ENCODE results near the gene CPNE6. TPM values are rescaled to one million over a fixed set of nuclear protein-coding genes. Genes with fewer than 3 reads are reported as not detected.
"Not testable (repeated sequence)": the region's sequence is repeated elsewhere in the genome, so short reads cannot be mapped to it uniquely, and the experiment has no call there.

CPNE6 gene
- polyA plus RNA-seq = not detected in 3 replicates
- not detected for polyA plus RNA-seq (2011; ENCODE audit: low read depth)
- polyA plus RNA-seq (2011; cell fraction: cytosol; rRNA removed) = not detected in 2 replicates
- not detected in 2 replicates for polyA plus RNA-seq (2011; cell fraction: nucleus; rRNA removed)
- not detected in 2 replicates for polyA plus RNA-seq (2012; ENCODE audit: low replicate concordance)
- not detected in 3 replicates for polyA minus RNA-seq
- polyA minus RNA-seq (2011; cell fraction: cytosol; rRNA and poly(A)+ RNA removed) = not detected
- polyA minus RNA-seq (2011; cell fraction: nucleus; rRNA and poly(A)+ RNA removed) = not detected in 2 replicates

- no peaks in the 10 kb centered on the region for H3K9me1 ChIP-seq (ENCODE audit: control insufficient read depth, extremely low read depth, insufficient read depth, low read length)
- no peak for TF ChIP-seq EZH2 (IDR thresholded peaks at IDR 0.05; ENCODE audit: low read length)
- TF ChIP-seq CTCF (optimal IDR thresholded peaks at IDR 0.05 in 1 of 3, IDR thresholded peaks at IDR 0.05 in 1 of 3, conservative IDR thresholded peaks at IDR 0.05 in 1 of 3; ENCODE audit: extremely low read depth in 1 of 3, insufficient read depth in 2 of 3, low read length in 3 of 3) = no peak
- peaks cover 32% of the 10 kb centered on the region for H3K27me3 ChIP-seq (ENCODE audit: control insufficient read depth, extremely low read depth, insufficient read depth, low read length)
Observed at GRCh38 chr14:24071144-24071697, at the start of gene CPNE6. TSS of gene CPNE6 (plus strand) at chr14:24071562. CDS start at chr14:24072937, 1,375 bp downstream.

GRCh38 chr14:24024939-24025418 is 46.4 kb upstream of the CPNE6 start:
- H4K20me1 ChIP-seq (ENCODE audit: control insufficient read depth, extremely low read depth, insufficient read depth, low read length); dilution Hi-C loops (cut with MboI; ENCODE audit: extremely low pct_ligation_motif_present, low sequenced_read_pairs); H3K79me2 ChIP-seq (ENCODE audit: control insufficient read depth, insufficient read depth, low read length); H3K9me1 ChIP-seq (ENCODE audit: control insufficient read depth, extremely low read depth, insufficient read depth, low read length); H3K36me3 ChIP-seq (ENCODE audit: control insufficient read depth in 2 of 2, extremely low read depth in 1 of 2, insufficient read depth in 2 of 2, low read length in 2 of 2); H3K4me2 ChIP-seq (ENCODE audit: control insufficient read depth, extremely low read depth, insufficient read depth, low read depth, low read length); H3K4me1 ChIP-seq (ENCODE audit: control insufficient read depth, extremely low read depth, insufficient read depth, low read length); H3K27ac ChIP-seq (ENCODE audit: control insufficient read depth, insufficient read depth, low read length); H3K9me3 ChIP-seq (ENCODE audit: control insufficient read depth, low read depth, low read length); H3K4me3 ChIP-seq (ENCODE audit: control insufficient read depth in 2 of 3, extremely low read depth in 1 of 3, insufficient read depth in 2 of 3, low read depth in 1 of 3, low read length in 3 of 3); H3K27me3 ChIP-seq (ENCODE audit: control insufficient read depth, extremely low read depth, insufficient read depth, low read length); DNase-seq (ENCODE audit: low read depth, low spot score); FAIRE-seq; H3K9ac ChIP-seq (ENCODE audit: control insufficient read depth, extremely low read depth, insufficient read depth, low read length); H2AFZ ChIP-seq (ENCODE audit: control insufficient read depth, low read length): not testable (repeated sequence)

More at GRCh38 chr14:24071144-24071697, at the start of gene CPNE6:
- FAIRE-seq = no peak
- Histone ChIP-seq H4K20me1 (ENCODE audit: control insufficient read depth, extremely low read depth, insufficient read depth, low read length) (no peaks in the 10 kb centered on the region), H3K4me3 (ENCODE audit: control insufficient read depth in 2 of 3, extremely low read depth in 1 of 3, insufficient read depth in 2 of 3, low read depth in 1 of 3, low read length in 3 of 3) (no peak within 1 kb of the TSS), H3K79me2 (ENCODE audit: control insufficient read depth, insufficient read depth, low read length) (no peaks in the 10 kb centered on the region), H3K9me3 (ENCODE audit: control insufficient read depth, low read depth, low read length) (no peaks in the 10 kb centered on the region), H3K4me1 (ENCODE audit: control insufficient read depth, extremely low read depth, insufficient read depth, low read length) (no peaks in the 10 kb centered on the region), H2AFZ (ENCODE audit: control insufficient read depth, low read length) (no peak within 1 kb of the TSS), H3K27ac (ENCODE audit: control insufficient read depth, insufficient read depth, low read length) (no peak within 1 kb of the TSS), H3K9ac (ENCODE audit: control insufficient read depth, extremely low read depth, insufficient read depth, low read length) (no peak within 1 kb of the TSS), H3K4me2 (ENCODE audit: control insufficient read depth, extremely low read depth, insufficient read depth, low read depth, low read length) (no peak within 1 kb of the TSS), H3K36me3 (ENCODE audit: control insufficient read depth in 2 of 2, extremely low read depth in 1 of 2, insufficient read depth in 2 of 2, low read length in 2 of 2) (no peaks in the 10 kb centered on the region)
- no peak for DNase-seq (ENCODE audit: low read depth, low spot score)
- dilution Hi-C loops (cut with MboI; ENCODE audit: extremely low pct_ligation_motif_present, low sequenced_read_pairs) = no loop called here

GRCh38 chr14:24029687-24030086 is 41.7 kb upstream of the CPNE6 start:
- H3K9me1 ChIP-seq (ENCODE audit: control insufficient read depth, extremely low read depth, insufficient read depth, low read length); H3K36me3 ChIP-seq (ENCODE audit: control insufficient read depth in 2 of 2, extremely low read depth in 1 of 2, insufficient read depth in 2 of 2, low read length in 2 of 2); dilution Hi-C loops (cut with MboI; ENCODE audit: extremely low pct_ligation_motif_present, low sequenced_read_pairs); H3K79me2 ChIP-seq (ENCODE audit: control insufficient read depth, insufficient read depth, low read length); H3K4me1 ChIP-seq (ENCODE audit: control insufficient read depth, extremely low read depth, insufficient read depth, low read length); H3K27me3 ChIP-seq (ENCODE audit: control insufficient read depth, extremely low read depth, insufficient read depth, low read length); H2AFZ ChIP-seq (ENCODE audit: control insufficient read depth, low read length); H3K27ac ChIP-seq (ENCODE audit: control insufficient read depth, insufficient read depth, low read length); H3K9me3 ChIP-seq (ENCODE audit: control insufficient read depth, low read depth, low read length); H3K9ac ChIP-seq (ENCODE audit: control insufficient read depth, extremely low read depth, insufficient read depth, low read length); H3K4me2 ChIP-seq (ENCODE audit: control insufficient read depth, extremely low read depth, insufficient read depth, low read depth, low read length); H4K20me1 ChIP-seq (ENCODE audit: control insufficient read depth, extremely low read depth, insufficient read depth, low read length); H3K4me3 ChIP-seq (ENCODE audit: control insufficient read depth in 2 of 3, extremely low read depth in 1 of 3, insufficient read depth in 2 of 3, low read depth in 1 of 3, low read length in 3 of 3); FAIRE-seq; DNase-seq (ENCODE audit: low read depth, low spot score): not testable (repeated sequence)

GRCh38 chr14:24031331-24031730 is 40.0 kb upstream of the CPNE6 start:
- not testable (repeated sequence) for FAIRE-seq; H3K27ac ChIP-seq (ENCODE audit: control insufficient read depth, insufficient read depth, low read length)

More at GRCh38 chr14:24031331-24031730, 40.0 kb upstream of the CPNE6 start:
- H3K4me3 ChIP-seq (ENCODE audit: control insufficient read depth in 2 of 3, extremely low read depth in 1 of 3, insufficient read depth in 2 of 3, low read depth in 1 of 3, low read length in 3 of 3); H3K79me2 ChIP-seq (ENCODE audit: control insufficient read depth, insufficient read depth, low read length); H3K4me1 ChIP-seq (ENCODE audit: control insufficient read depth, extremely low read depth, insufficient read depth, low read length); H3K4me2 ChIP-seq (ENCODE audit: control insufficient read depth, extremely low read depth, insufficient read depth, low read depth, low read length); H3K27me3 ChIP-seq (ENCODE audit: control insufficient read depth, extremely low read depth, insufficient read depth, low read length); H3K9me3 ChIP-seq (ENCODE audit: control insufficient read depth, low read depth, low read length); H3K36me3 ChIP-seq (ENCODE audit: control insufficient read depth in 2 of 2, extremely low read depth in 1 of 2, insufficient read depth in 2 of 2, low read length in 2 of 2); DNase-seq (ENCODE audit: low read depth, low spot score); H3K9me1 ChIP-seq (ENCODE audit: control insufficient read depth, extremely low read depth, insufficient read depth, low read length); H3K9ac ChIP-seq (ENCODE audit: control insufficient read depth, extremely low read depth, insufficient read depth, low read length); dilution Hi-C loops (cut with MboI; ENCODE audit: extremely low pct_ligation_motif_present, low sequenced_read_pairs); H2AFZ ChIP-seq (ENCODE audit: control insufficient read depth, low read length); H4K20me1 ChIP-seq (ENCODE audit: control insufficient read depth, extremely low read depth, insufficient read depth, low read length): not testable (repeated sequence)
